ENCODE data around the gene EMD. TPM values are rescaled to one million over a fixed set of nuclear protein-coding genes. Genes with fewer than 3 reads are reported as not detected.

EMD gene
- total RNA-seq, 2 experiments from 2014 or later: 164 to 178 TPM

DNA sequence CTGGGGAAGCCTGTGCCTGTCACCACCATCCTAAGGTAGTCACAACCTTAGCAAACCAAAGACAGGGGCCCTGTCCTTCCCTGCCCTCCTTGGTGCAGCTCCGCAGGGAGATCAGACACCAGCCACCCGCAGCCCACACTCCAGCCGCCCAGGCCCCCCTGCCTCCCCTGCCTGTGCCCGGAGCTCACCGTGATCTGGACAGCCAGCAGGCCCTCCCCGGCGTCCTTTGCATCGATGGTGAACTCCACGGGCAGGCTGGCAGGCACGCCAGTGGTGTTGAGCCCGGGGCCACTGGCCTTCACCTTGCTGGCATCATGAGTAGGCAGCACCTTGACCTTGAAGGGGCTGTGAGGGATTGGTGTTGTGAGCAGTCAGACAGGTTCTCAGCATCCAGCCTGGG, 21.1 kb upstream of the EMD start:
- no peaks in the 10 kb centered on the region for H3K4me1 Mint-ChIP-seq (ENCODE audit: low read depth)

DNA sequence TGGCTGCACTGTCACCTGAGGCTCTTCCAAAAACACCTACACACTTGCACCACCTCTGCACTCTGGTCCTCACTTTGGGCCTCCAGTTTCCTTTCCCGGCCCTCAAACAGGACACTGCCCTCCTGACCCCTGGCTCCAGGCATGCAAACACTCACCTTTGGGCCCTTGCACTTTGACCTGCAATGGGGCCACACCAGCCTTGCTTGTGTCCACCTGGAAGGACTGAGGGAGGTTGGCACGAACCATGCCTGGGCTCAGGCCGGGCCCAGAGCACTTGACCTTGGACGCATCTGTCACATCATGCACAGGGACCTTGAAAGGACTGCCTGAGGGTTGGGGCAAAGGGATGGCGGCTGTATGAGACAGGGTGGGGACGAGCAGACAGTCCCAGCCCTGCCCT, 20.3 kb upstream of the EMD start:
- no peak overlapping the region for H3K4me3 Mint-ChIP-seq
- H3K27ac ChIP-seq (ENCODE audit: low read depth in 1 of 2, low read length in 2 of 2): peak overlapping the region in 1 of 2 donors; percentile 17
- H3K4me1 Mint-ChIP-seq (ENCODE audit: low read depth): no peaks in the 10 kb centered on the region

More for the DNA sequence above, 21.1 kb upstream of the EMD start:
- ChIA-PET CTCF (no interaction called here), POLR2A (no interaction called here)
- TF ChIP-seq, protein P1, sequence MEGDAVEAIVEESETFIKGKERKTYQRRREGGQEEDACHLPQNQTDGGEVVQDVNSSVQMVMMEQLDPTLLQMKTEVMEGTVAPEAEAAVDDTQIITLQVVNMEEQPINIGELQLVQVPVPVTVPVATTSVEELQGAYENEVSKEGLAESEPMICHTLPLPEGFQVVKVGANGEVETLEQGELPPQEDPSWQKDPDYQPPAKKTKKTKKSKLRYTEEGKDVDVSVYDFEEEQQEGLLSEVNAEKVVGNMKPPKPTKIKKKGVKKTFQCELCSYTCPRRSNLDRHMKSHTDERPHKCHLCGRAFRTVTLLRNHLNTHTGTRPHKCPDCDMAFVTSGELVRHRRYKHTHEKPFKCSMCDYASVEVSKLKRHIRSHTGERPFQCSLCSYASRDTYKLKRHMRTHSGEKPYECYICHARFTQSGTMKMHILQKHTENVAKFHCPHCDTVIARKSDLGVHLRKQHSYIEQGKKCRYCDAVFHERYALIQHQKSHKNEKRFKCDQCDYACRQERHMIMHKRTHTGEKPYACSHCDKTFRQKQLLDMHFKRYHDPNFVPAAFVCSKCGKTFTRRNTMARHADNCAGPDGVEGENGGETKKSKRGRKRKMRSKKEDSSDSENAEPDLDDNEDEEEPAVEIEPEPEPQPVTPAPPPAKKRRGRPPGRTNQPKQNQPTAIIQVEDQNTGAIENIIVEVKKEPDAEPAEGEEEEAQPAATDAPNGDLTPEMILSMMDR (IDR thresholded peaks at IDR 0.05): no peak
- no peaks in the 10 kb centered on the region for H3K27me3 ChIP-seq (ENCODE audit: control insufficient read depth in 1 of 2, insufficient read depth in 2 of 2, low read length in 2 of 2)
- peaks cover 62% of the 10 kb centered on the region for H3K36me3 Mint-ChIP-seq (ENCODE audit: low read depth)
- ATAC-seq (ENCODE audit: poor library complexity) (no peak), DNase-seq (no peak)
- intact Hi-C loops (cut with DNase I, micrococcal nuclease): no loop called here
- no peak overlapping the region for H3K27ac ChIP-seq (ENCODE audit: low read depth in 1 of 2, low read length in 2 of 2)
- no peak overlapping the region for H3K4me3 Mint-ChIP-seq
- H3K9me3 ChIP-seq (ENCODE audit: control insufficient read depth in 1 of 2, insufficient read depth in 1 of 2, low read length in 2 of 2): no peaks in the 10 kb centered on the region
- peaks cover 98% of the 10 kb centered on the region for H3K4me1 ChIP-seq (ENCODE audit: insufficient read depth, low read length)
- no peak overlapping the region for H3K27ac Mint-ChIP-seq
- H3K36me3 ChIP-seq (ENCODE audit: insufficient read depth, low read length): peaks cover 98% of the 10 kb centered on the region
- no peaks in the 10 kb centered on the region for H3K9me3 Mint-ChIP-seq
- no peaks in the 10 kb centered on the region for H3K27me3 Mint-ChIP-seq
- H3K4me3 ChIP-seq (ENCODE audit: low read length): no peak overlapping the region

DNA sequence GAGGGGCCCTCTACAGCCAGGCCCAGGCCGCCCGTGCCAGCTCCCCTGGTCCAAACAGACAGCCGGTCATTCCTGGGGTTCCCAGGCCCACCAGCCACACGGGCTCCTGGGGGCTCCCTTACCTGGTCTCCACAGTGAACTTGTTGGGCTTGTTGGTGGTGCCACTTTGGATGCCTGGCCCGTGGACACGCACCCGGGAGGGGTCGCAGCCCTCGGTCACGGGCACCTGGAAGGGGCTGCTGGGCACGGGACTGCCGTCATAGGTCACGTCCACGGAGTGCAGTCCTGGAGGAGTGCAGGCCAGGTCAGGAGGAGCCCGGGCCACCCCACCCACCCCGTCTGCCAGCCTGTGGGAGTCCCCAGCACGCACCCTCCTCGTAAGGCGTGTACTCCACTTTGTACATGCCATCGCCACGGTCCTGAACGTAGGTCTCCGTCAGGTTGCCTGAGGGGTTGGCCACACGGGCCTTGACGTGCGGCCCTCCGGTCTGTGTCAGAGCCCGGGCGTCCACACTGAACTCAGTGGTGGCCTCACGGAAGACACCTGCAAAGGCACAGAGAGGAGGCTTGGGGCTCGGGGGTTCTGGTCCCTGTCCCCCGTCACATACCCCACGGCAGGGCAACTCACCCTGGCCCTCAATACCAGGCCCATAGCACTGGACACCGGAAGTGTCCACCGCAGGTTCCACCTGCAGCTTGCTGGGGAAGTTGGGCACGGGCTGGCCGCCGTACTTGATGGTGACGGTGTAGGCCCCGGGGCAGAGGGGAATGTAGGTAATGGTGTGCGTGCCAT, 19.5 kb upstream of the EMD start:
- no peak overlapping the region for H3K4me3 Mint-ChIP-seq
- CTCF ChIA-PET: no interaction called here
- peaks cover 94% of the 10 kb centered on the region for H3K4me1 ChIP-seq (ENCODE audit: insufficient read depth, low read length)

More for the DNA sequence above, 20.3 kb upstream of the EMD start:
- ChIA-PET POLR2A (no interaction called here), CTCF (no interaction called here)
- TF ChIP-seq, protein P1 (IDR thresholded peaks at IDR 0.05): no peak
- H3K36me3 Mint-ChIP-seq (ENCODE audit: low read depth): peaks cover 58% of the 10 kb centered on the region
- no peak overlapping the region for H3K27ac Mint-ChIP-seq
- Histone ChIP-seq H3K9me3 (ENCODE audit: control insufficient read depth in 1 of 2, insufficient read depth in 1 of 2, low read length in 2 of 2) (no peaks in the 10 kb centered on the region), H3K4me1 (ENCODE audit: insufficient read depth, low read length) (peaks cover 94% of the 10 kb centered on the region), H3K36me3 (ENCODE audit: insufficient read depth, low read length) (peaks cover 95% of the 10 kb centered on the region), H3K27me3 (ENCODE audit: control insufficient read depth in 1 of 2, insufficient read depth in 2 of 2, low read length in 2 of 2) (no peaks in the 10 kb centered on the region), H3K4me3 (ENCODE audit: low read length) (no peak overlapping the region)
- H3K27me3 Mint-ChIP-seq: no peaks in the 10 kb centered on the region
- H3K9me3 Mint-ChIP-seq: no peaks in the 10 kb centered on the region
- DNase-seq (no peak), ATAC-seq (ENCODE audit: poor library complexity) (no peak)
- intact Hi-C loops (cut with DNase I, micrococcal nuclease): no loop called here

More for the DNA sequence above, 19.5 kb upstream of the EMD start:
- DNase-seq (no peak), ATAC-seq (ENCODE audit: poor library complexity) (no peak)
- no peaks in the 10 kb centered on the region for H3K9me3 Mint-ChIP-seq
- Histone ChIP-seq H3K27ac (ENCODE audit: low read depth in 1 of 2, low read length in 2 of 2) (no peak overlapping the region), H3K4me3 (ENCODE audit: low read length) (no peak overlapping the region), H3K27me3 (ENCODE audit: control insufficient read depth in 1 of 2, insufficient read depth in 2 of 2, low read length in 2 of 2) (no peaks in the 10 kb centered on the region), H3K36me3 (ENCODE audit: insufficient read depth, low read length) (peaks cover 95% of the 10 kb centered on the region), H3K9me3 (ENCODE audit: control insufficient read depth in 1 of 2, insufficient read depth in 1 of 2, low read length in 2 of 2) (no peaks in the 10 kb centered on the region)
- POLR2A ChIA-PET: no interaction called here
- intact Hi-C loops (cut with DNase I, micrococcal nuclease): no loop called here
- no peak overlapping the region for H3K27ac Mint-ChIP-seq
- H3K4me1 Mint-ChIP-seq (ENCODE audit: low read depth): no peaks in the 10 kb centered on the region
- H3K36me3 Mint-ChIP-seq (ENCODE audit: low read depth): peaks cover 53% of the 10 kb centered on the region
- no peaks in the 10 kb centered on the region for H3K27me3 Mint-ChIP-seq
- TF ChIP-seq, protein P1 (IDR thresholded peaks at IDR 0.05): no peak

Measured in CD4-positive, alpha-beta T cell (primary cell).